GM12878 (cell line): Measurements from ENCODE around the gene PON1. TPM values are rescaled to one million over a fixed set of nuclear protein-coding genes. Genes with fewer than 3 reads are reported as not detected.

Source experiments
- ATAC-seq: fragments of 200-7000 bp; cut with Tn5 transposase; 3 replicates; pipeline ENCODE4 v1.9.1; 2020; ENCODE audit warnings: mild to moderate bottlenecking, moderate library complexity
- BruUV-seq: library from RNA; stranded (reverse); fragments of 400-500 nt; replicated peaks from 2 replicates; lab custom pipeline; 2021; lab: Mats Ljungman, UMichigan
- CTCF ChIA-PET: fragments of 300-600 bp; sonication (Branson Sonifier 250); formaldehyde crosslinking; extraction: SDS; loops from one replicate; lab custom pipeline; 2021; ENCODE audit warnings: inconsistent platforms; lab: Yijun Ruan, JAX
- POLR2A ChIA-PET: fragments of 350-600 bp; formaldehyde crosslinking; extraction: SDS; loops from one replicate; lab custom pipeline; 2021; ENCODE audit warnings: inconsistent platforms; lab: Charles Lee
- RAD21 ChIA-PET: fragments of 300-600 bp; sonication (Branson Sonifier 250); formaldehyde crosslinking; loops from one replicate; lab custom pipeline; 2023; ENCODE audit warnings: antibody characterized with exemption; ENCODE audit not compliant: unreplicated experiment; lab: Charles Lee
- SMC1A ChIA-PET: fragments of 300-600 bp; sonication (Branson Sonifier 250); formaldehyde crosslinking; loops from one replicate; lab custom pipeline; 2023; ENCODE audit not compliant: unreplicated experiment, uncharacterized antibody; lab: Charles Lee
- DNase-seq: peaks from one replicate; pipeline ENCODE4 v3.0.0-alpha.2; 2011; ENCODE audit warnings: low read depth, low spot score
- FAIRE-seq: peaks from 3 replicates; lab custom pipeline; 2011; peaks lifted over from hg19 to GRCh38; lab: Jason Lieb, UNC
- H2AFZ ChIP-seq: 2 replicates; pipeline ENCODE4 v1.6.0; 2011; ENCODE audit warnings: low read depth, low read length, control low read depth; ENCODE audit not compliant: control insufficient read depth
- H3K27ac ChIP-seq: 2 replicates; pipeline ENCODE4 v1.5.1; 2011; ENCODE audit warnings: control low read depth; ENCODE audit not compliant: control insufficient read depth, insufficient read depth
- H3K27me3 ChIP-seq, 2 experiments: replicated peaks in 1 of 2; 2 replicates each; pipeline versions ENCODE4 v1.6.0 to v1.6.1; 2011; ENCODE audit warnings: low read length in 1 of 2; ENCODE audit not compliant: control insufficient read depth in 2 of 2, insufficient read depth in 2 of 2
- H3K36me3 ChIP-seq, 2 experiments: 2 replicates each; pipeline ENCODE4 v1.5.1; 2011; ENCODE audit warnings: low read length in 1 of 2; ENCODE audit not compliant: control insufficient read depth in 2 of 2, insufficient read depth in 2 of 2
- H3K4me1 ChIP-seq: 2 replicates; pipeline ENCODE4 v1.6.1; 2011; ENCODE audit warnings: mild to moderate bottlenecking, low read length, moderate library complexity, mixed read lengths; ENCODE audit not compliant: control insufficient read depth, insufficient read depth
- H3K4me2 ChIP-seq: 2 replicates; pipeline ENCODE4 v1.6.0; 2011; ENCODE audit warnings: control low read depth; ENCODE audit not compliant: control insufficient read depth, insufficient read depth
- H3K4me3 ChIP-seq: fragments of 200-600 bp; sonication (generic); 2 replicates; pipeline ENCODE4 v1.5.1; 2016
- H3K79me2 ChIP-seq: 2 replicates; pipeline ENCODE4 v1.6.0; 2011; ENCODE audit warnings: low read length; ENCODE audit not compliant: control insufficient read depth, insufficient read depth
- H3K9ac ChIP-seq: 2 replicates; pipeline ENCODE4 v1.8.0; 2011; ENCODE audit warnings: low read length, control low read depth, mixed read lengths; ENCODE audit not compliant: control insufficient read depth, insufficient read depth
- H3K9me3 ChIP-seq: replicated peaks from 3 replicates; pipeline ENCODE4 v1.5.1; 2011; ENCODE audit warnings: mild to moderate bottlenecking, low read length; ENCODE audit not compliant: control insufficient read depth, insufficient read depth
- H4K20me1 ChIP-seq: 2 replicates; pipeline ENCODE4 v1.6.0; 2011; ENCODE audit not compliant: control insufficient read depth, insufficient read depth
- ATF2 ChIP-seq: IDR thresholded peaks from 2 replicates; pipeline ENCODE4 v1.6.1; 2012; ENCODE audit warnings: low read length, inconsistent platforms
- BRCA1 ChIP-seq: IDR thresholded peaks from 2 replicates; pipeline ENCODE4 v1.6.1; 2011; ENCODE audit warnings: low read depth, low read length, improper control_type of control experiment
- CREM ChIP-seq: IDR thresholded peaks from 2 replicates; pipeline ENCODE4 v1.6.1; 2014; ENCODE audit warnings: antibody characterized with exemption, low read depth
- ETV6 ChIP-seq, 2 experiments: fragments of 450-650 bp in 1 of 2; IDR thresholded peaks in 1 of 2; conservative IDR thresholded peaks in 1 of 2; 2 replicates each; pipeline ENCODE4 v1.6.1; 2014; ENCODE audit warnings: antibody characterized with exemption in 1 of 2, borderline replicate concordance in 1 of 2, low read depth in 1 of 2, mild to moderate bottlenecking in 1 of 2, moderate library complexity in 1 of 2
- EZH2 ChIP-seq: IDR thresholded peaks from 2 replicates; pipeline ENCODE4 v1.6.1; 2012; ENCODE audit warnings: low read depth, mild to moderate bottlenecking, control low read depth, inconsistent platforms, low read length, borderline replicate concordance; ENCODE audit not compliant: control insufficient read depth
- HCFC1 ChIP-seq: fragments of 150-350 bp; IDR thresholded peaks from 2 replicates; pipeline ENCODE4 v1.6.1; 2014; ENCODE audit warnings: low read length
- JUNB ChIP-seq: IDR thresholded peaks from 2 replicates; pipeline ENCODE4 v1.6.1; 2016; ENCODE audit warnings: antibody characterized with exemption, mild to moderate bottlenecking
- MTA2 ChIP-seq: fragments of 450-650 bp; IDR thresholded peaks from 2 replicates; pipeline ENCODE4 v1.6.1; 2016; ENCODE audit warnings: low read depth, mild to moderate bottlenecking, moderate library complexity
- MTA3 ChIP-seq: IDR thresholded peaks from 2 replicates; pipeline ENCODE4 v1.6.1; 2012; ENCODE audit warnings: low read length, inconsistent platforms, borderline replicate concordance
- NFIC ChIP-seq: IDR thresholded peaks from 2 replicates; pipeline ENCODE4 v1.6.1; 2012; ENCODE audit warnings: low read depth, mild to moderate bottlenecking, inconsistent platforms, low read length, moderate library complexity
- POLR2AphosphoS2 ChIP-seq: IDR thresholded peaks from 2 replicates; pipeline ENCODE4 v1.6.1; 2011; ENCODE audit warnings: low read depth, mild to moderate bottlenecking, low read length, improper control_type of control experiment, moderate library complexity
- SIN3A ChIP-seq: IDR thresholded peaks from 2 replicates; pipeline ENCODE4 v1.6.1; 2012; ENCODE audit warnings: low read depth, low read length, improper control_type of control experiment
- SP1 ChIP-seq: IDR thresholded peaks from one replicate; pipeline ENCODE4 v1.6.1; 2011; ENCODE audit warnings: low read depth, low read length
- TAF1 ChIP-seq: IDR thresholded peaks from 2 replicates; pipeline ENCODE4 v1.6.1; 2011; ENCODE audit warnings: mild to moderate bottlenecking, low read depth, low read length, borderline replicate concordance
- TARDBP ChIP-seq: IDR thresholded peaks from 2 replicates; pipeline ENCODE4 v1.6.1; 2016; ENCODE audit warnings: borderline replicate concordance
- TCF7 ChIP-seq: IDR thresholded peaks from 2 replicates; pipeline ENCODE4 v1.6.1; 2014; ENCODE audit warnings: antibody characterized with exemption, borderline replicate concordance
- USF2 ChIP-seq: IDR thresholded peaks from 2 replicates; pipeline ENCODE4 v1.6.1; 2011; ENCODE audit warnings: low read depth, low read length, improper control_type of control experiment, borderline replicate concordance
- YBX1 ChIP-seq: fragments of 450-650 bp; IDR thresholded peaks from 2 replicates; pipeline ENCODE4 v1.6.1; 2016; ENCODE audit warnings: antibody characterized with exemption
- WGBS: methylation state at CpG from one replicate; pipeline ENCODE4 v1.1.6; 2016; ENCODE audit warnings: low lambda C conversion rate; ENCODE audit not compliant: insufficient replicate concordance, insufficient coverage; ENCODE audit errors: missing lambda C conversion rate; 5-methylcytosine and 5-hydroxymethylcytosine counted together
- in situ Hi-C: fragments of 300-500 bp; cut with MboI; formaldehyde crosslinking; loops from 9 replicates; pipeline ENCODE4 v1.14.3; 2018; ENCODE audit warnings: mixed read lengths
- intact Hi-C: fragments of 100-400 bp; cut with micrococcal nuclease; formaldehyde crosslinking; loops from one replicate; pipeline ENCODE4 v1.14.2; 2022; ENCODE audit not compliant: unreplicated experiment
- polyA plus RNA-seq, 11 experiments: library from polyadenylated mRNA; depleted of rRNA in 4 of 11; unstranded in 6 of 11; stranded (reverse) in 5 of 11; fragments of >200 nt; fragmentation: Nextera tagmentation in 4 of 11; fragmentation: Illumina TruSeq in 1 of 11; extraction: Ambion mirVana in 4 of 11; extraction: Trizol in 1 of 11; gene quantifications; 1 replicate in 1 of 11; 2 replicates in 10 of 11; pipeline versions ENCODE4 v1.2.1 to v1.2.3, GENCODE V29; 2011 to 2016; ENCODE audit warnings: inconsistent platforms in 2 of 11, missing spikeins in 2 of 11, low read depth in 1 of 11
- total RNA-seq, 4 experiments: library from RNA; depleted of rRNA in 3 of 4; stranded (reverse); fragments of >200 nt in 3 of 4; fragmentation: Illumina TruSeq in 1 of 4; extraction: Trizol in 1 of 4; gene quantifications; 2 replicates each; pipeline versions ENCODE4 v1.2.1 to v1.2.3, GENCODE V29; 2013 to 2021

PON1 gene
- total and polyA plus RNA-seq, 10 of the 15 experiments (the other 5 are each of a cell fraction or from before 2014, with no cell fraction given) = 0.10 to 0.26 (median 0.23) TPM; not detected in 4

- Histone ChIP-seq H3K27me3 (no peaks in the 10 kb centered on the region; a peak in 1 of 4 replicates), H3K36me3 (no peaks in the 10 kb centered on the region), H3K9me3 (no peaks in the 10 kb centered on the region), H3K4me2 (no peak overlapping the region), H3K27ac (no peak overlapping the region), H2AFZ (no peak overlapping the region), H4K20me1 (no peaks in the 10 kb centered on the region), H3K4me3 (no peak overlapping the region), H3K9ac (no peak overlapping the region), H3K79me2 (no peaks in the 10 kb centered on the region), H3K4me1 (no peaks in the 10 kb centered on the region)
- in situ Hi-C loops (no loop called here), intact Hi-C loops (no loop called here)
- POLR2A ChIA-PET = no interaction called here
- FAIRE-seq (no peak), DNase-seq (no peak), ATAC-seq (no peak; the same call in 1 of the 3 replicates)
- TF ChIP-seq POLR2AphosphoS2 (no peak), TARDBP (no peak)
- SMC1A ChIA-PET = no interaction called here
- no TSS peak for BruUV-seq
- RAD21 ChIA-PET = no interaction called here
- 0% methylated on average over 2 of the region's 2 CpGs for WGBS
- CTCF ChIA-PET = no interaction called here
Observed at GRCh38 chr7:95276114-95276513, 48.2 kb downstream of the PON1 start.

GRCh38 chr7:95269640-95270039 is 54.7 kb downstream of the PON1 start:
- no peak overlapping the region for H3K27ac ChIP-seq
- ATAC-seq = peak; percentile 86
- H3K9ac ChIP-seq = no peak overlapping the region
- no peaks in the 10 kb centered on the region for H3K79me2 ChIP-seq
- intact Hi-C loops = no loop called here
- WGBS = 1% methylated on average over 5 of the region's 5 CpGs
- ChIA-PET SMC1A (interaction anchor here (0.9 to 1.0 kb wide), 2 partner anchors 9 to 10 kb away, joined by 4 read pairs; no protein-coding TSS in a partner anchor), POLR2A (interaction anchor here (0.9 kb wide), 1 partner anchor 16 kb away, joined by 3 read pairs; no protein-coding TSS in a partner anchor), RAD21 (interaction anchor here (1.2 kb wide), 1 partner anchor 87 kb away, joined by 3 read pairs; no protein-coding TSS in a partner anchor), CTCF (interaction anchor here (0.6 to 1.8 kb wide), 3 partner anchors 23 to 252 kb away, joined by 3 to 6 read pairs (median 3); no protein-coding TSS in a partner anchor)
- H3K27me3 ChIP-seq = no peaks in the 10 kb centered on the region
- H3K9me3 ChIP-seq = no peaks in the 10 kb centered on the region
- H2AFZ ChIP-seq = no peak overlapping the region
- H3K4me2 ChIP-seq = no peak overlapping the region
- BruUV-seq = no TSS peak
- H3K4me3 ChIP-seq = no peak overlapping the region
- H3K4me1 ChIP-seq = no peaks in the 10 kb centered on the region
- TF ChIP-seq SP1 (no peak), TCF7 (peak; percentile 68), CREM (no peak), USF2 (no peak), SIN3A (no peak), EZH2 (no peak), ETV6 (conservative IDR thresholded peaks at IDR 0.05 in 1 of 2, IDR thresholded peaks at IDR 0.05 in 1 of 2; ENCODE audit: borderline replicate concordance in 1 of 2, low read depth in 1 of 2) (no peak), MTA2 (peak; percentile 51; the same call in 1 of the 2 replicates), JUNB (peak; percentile 68), ATF2 (no peak), BRCA1 (no peak), YBX1 (no peak), HCFC1 (no peak), MTA3 (no peak), NFIC (peak; percentile 25; the same call in 1 of the 2 replicates), TAF1 (no peak)
- in situ Hi-C loops = no loop called here
- no peak for DNase-seq
- no peaks in the 10 kb centered on the region for H4K20me1 ChIP-seq
- FAIRE-seq = no peak
- H3K36me3 ChIP-seq = no peaks in the 10 kb centered on the region
